ENCODE measurements around the gene SLX9.

GRCh38 chr21:45003331-45004058, 63.7 kb downstream of the SLX9 start:
- TF ChIP-seq POLR2A (IDR thresholded peaks at IDR 0.05) (no peak), CTCF (IDR thresholded peaks at IDR 0.05) (no peak)

Measured in right lobe of liver (tissue), 4 donors.